Hepatocyte (in vitro differentiated cells): ENCODE data around the gene GAS2. TPM values are rescaled to one million over a fixed set of nuclear protein-coding genes. Genes with fewer than 3 reads are reported as not detected.

Experiments used
- DNase-seq: peaks from one replicate; pipeline ENCODE4 v3.0.0-alpha.2; 2016; ENCODE audit warnings: low spot score
- H2AFZ ChIP-seq: fragments of 200-600 bp; sonication (generic); 2 replicates; pipeline ENCODE4 v1.6.0; 2016; ENCODE audit warnings: antibody characterized with exemption, mild to moderate bottlenecking
- H3K27ac ChIP-seq: fragments of 200-600 bp; sonication (generic); 2 replicates; pipeline ENCODE4 v1.5.1; 2016; ENCODE audit warnings: mild to moderate bottlenecking
- H3K27me3 ChIP-seq: fragments of 200-600 bp; sonication (generic); 2 replicates; pipeline ENCODE4 v1.6.1; 2016
- H3K36me3 ChIP-seq: fragments of 200-600 bp; sonication (generic); replicated peaks from 2 replicates; pipeline ENCODE4 v1.5.1; 2016; ENCODE audit warnings: low read depth; ENCODE audit not compliant: insufficient read depth
- H3K4me1 ChIP-seq: fragments of 200-600 bp; sonication (generic); 2 replicates; pipeline ENCODE4 v1.5.1; 2016; ENCODE audit warnings: mild to moderate bottlenecking, moderate library complexity; ENCODE audit not compliant: insufficient read depth
- H3K4me2 ChIP-seq: fragments of 200-600 bp; sonication (generic); 2 replicates; pipeline ENCODE4 v1.6.0; 2016
- H3K4me3 ChIP-seq: fragments of 200-600 bp; sonication (generic); 2 replicates; pipeline ENCODE4 v1.5.1; 2016; ENCODE audit warnings: mild to moderate bottlenecking
- H3K79me2 ChIP-seq: fragments of 200-600 bp; sonication (generic); 2 replicates; pipeline ENCODE4 v1.6.0; 2017; ENCODE audit warnings: mild to moderate bottlenecking
- H3K9me2 ChIP-seq: fragments of 200-600 bp; sonication (generic); replicated peaks from 2 replicates; pipeline ENCODE4 v1.6.0; 2017; ENCODE audit warnings: mild to moderate bottlenecking; ENCODE audit not compliant: insufficient read depth
- H3K9me3 ChIP-seq: fragments of 200-600 bp; sonication (generic); 2 replicates; pipeline ENCODE4 v1.5.1; 2016; ENCODE audit warnings: low read depth, mild to moderate bottlenecking
- H4K20me1 ChIP-seq: fragments of 200-600 bp; sonication (generic); 2 replicates; pipeline ENCODE4 v1.6.0; 2016; ENCODE audit warnings: mild to moderate bottlenecking; ENCODE audit not compliant: insufficient read depth, poor library complexity, severe bottlenecking
- CTCF ChIP-seq: fragments of 200-600 bp; sonication (generic); IDR thresholded peaks from 2 replicates; pipeline ENCODE4 v1.5.1; 2016; ENCODE audit warnings: antibody characterized with exemption, mild to moderate bottlenecking; ENCODE audit not compliant: poor library complexity
- EZH2 ChIP-seq: fragments of 200-600 bp; sonication (generic); IDR thresholded peaks from 2 replicates; pipeline ENCODE4 v1.6.1; 2016; ENCODE audit warnings: antibody characterized with exemption, mild to moderate bottlenecking, borderline replicate concordance
- EZH2phosphoT487 ChIP-seq: fragments of 200-600 bp; sonication (generic); IDR thresholded peaks from one replicate; pipeline ENCODE4 v1.6.1; 2018; ENCODE audit warnings: antibody characterized with exemption, mild to moderate bottlenecking, low read depth, moderate library complexity; ENCODE audit not compliant: unreplicated experiment, severe bottlenecking
- WGBS: methylation state at CpG from one replicate; pipeline ENCODE4 v1.1.6; 2016; ENCODE audit warnings: low lambda C conversion rate; ENCODE audit errors: missing lambda C conversion rate; 5-methylcytosine and 5-hydroxymethylcytosine counted together
- polyA plus RNA-seq: library from polyadenylated mRNA; unstranded; fragments of >200 nt; fragmentation: Nextera tagmentation; extraction: Ambion mirVana; gene quantifications from 2 replicates; pipeline ENCODE4 v1.2.1, GENCODE V29; 2016
- total RNA-seq: library from RNA; depleted of rRNA; stranded (reverse); fragments of >200 nt; gene quantifications from 2 replicates; pipeline ENCODE4 v1.2.3, GENCODE V29; 2014

Gene GAS2
- total and polyA plus RNA-seq, 2 experiments from 2014 or later, result 13.3 to 37.0 TPM

GRCh38 chr11:22626573-22627239 is 39.7 kb upstream of the GAS2 start:
- Histone ChIP-seq H3K27ac (peak overlapping the region; percentile 99), H3K36me3 (no peaks in the 10 kb centered on the region), H3K4me3 (peak overlapping the region; percentile 21), H2AFZ (peak overlapping the region; percentile 71), H3K79me2 (peaks cover 29% of the 10 kb centered on the region), H3K27me3 (no peaks in the 10 kb centered on the region), H3K4me1 (peaks cover 6% of the 10 kb centered on the region), H4K20me1 (no peaks in the 10 kb centered on the region), H3K9me2 (no peaks in the 10 kb centered on the region), H3K9me3 (no peaks in the 10 kb centered on the region), H3K4me2 (peak overlapping the region; percentile 74)
- no peak for TF ChIP-seq CTCF
- TF ChIP-seq EZH2, result no peak
- TF ChIP-seq EZH2phosphoT487, result no peak
- no peak for DNase-seq
- WGBS, result over 99% methylated on average over 14 of the region's 14 CpGs

- H3K4me1 ChIP-seq, result peaks cover 6% of the 10 kb centered on the region
- TF ChIP-seq EZH2phosphoT487 (no peak), CTCF (no peak), EZH2 (no peak)
- H3K4me2 ChIP-seq, result no peak overlapping the region
- H4K20me1 ChIP-seq, result no peaks in the 10 kb centered on the region
- H2AFZ ChIP-seq, result no peak overlapping the region
- H3K79me2 ChIP-seq, result peaks cover 23% of the 10 kb centered on the region
- no peak overlapping the region for H3K4me3 ChIP-seq
- H3K9me2 ChIP-seq, result no peaks in the 10 kb centered on the region
- no peaks in the 10 kb centered on the region for H3K9me3 ChIP-seq
- DNase-seq, result no peak
- H3K27me3 ChIP-seq, result no peaks in the 10 kb centered on the region
- 98% methylated on average over 6 of the region's 6 CpGs for WGBS
- H3K36me3 ChIP-seq, result no peaks in the 10 kb centered on the region
- no peak overlapping the region for H3K27ac ChIP-seq
Measured at GRCh38 chr11:22627421-22627820, 39.0 kb upstream of the GAS2 start.

- TF ChIP-seq CTCF, result no peak
- TF ChIP-seq EZH2phosphoT487, result no peak
- TF ChIP-seq EZH2, result no peak
- H3K4me3 ChIP-seq, result no peak overlapping the region
- DNase-seq, result no peak
- H2AFZ ChIP-seq, result no peak overlapping the region
- no peaks in the 10 kb centered on the region for H3K79me2 ChIP-seq
- peaks cover 7% of the 10 kb centered on the region for H3K4me1 ChIP-seq
- no peak overlapping the region for H3K27ac ChIP-seq
- no peak overlapping the region for H3K4me2 ChIP-seq
- no peaks in the 10 kb centered on the region for H3K9me2 ChIP-seq
- no peaks in the 10 kb centered on the region for H4K20me1 ChIP-seq
- H3K9me3 ChIP-seq, result no peaks in the 10 kb centered on the region
- no peaks in the 10 kb centered on the region for H3K36me3 ChIP-seq
- H3K27me3 ChIP-seq, result no peaks in the 10 kb centered on the region
Measured at GRCh38 chr11:22633354-22633902, 33.0 kb upstream of the GAS2 start.
